NCI-H2107 (cell line): ENCODE results near the gene ARFGEF3.

ENCODE experiments used
- DNase-seq: peaks from one replicate; lab custom pipeline; 2025; lab: John Stamatoyannopoulos, UW

The ARFGEF3 gene

DNA sequence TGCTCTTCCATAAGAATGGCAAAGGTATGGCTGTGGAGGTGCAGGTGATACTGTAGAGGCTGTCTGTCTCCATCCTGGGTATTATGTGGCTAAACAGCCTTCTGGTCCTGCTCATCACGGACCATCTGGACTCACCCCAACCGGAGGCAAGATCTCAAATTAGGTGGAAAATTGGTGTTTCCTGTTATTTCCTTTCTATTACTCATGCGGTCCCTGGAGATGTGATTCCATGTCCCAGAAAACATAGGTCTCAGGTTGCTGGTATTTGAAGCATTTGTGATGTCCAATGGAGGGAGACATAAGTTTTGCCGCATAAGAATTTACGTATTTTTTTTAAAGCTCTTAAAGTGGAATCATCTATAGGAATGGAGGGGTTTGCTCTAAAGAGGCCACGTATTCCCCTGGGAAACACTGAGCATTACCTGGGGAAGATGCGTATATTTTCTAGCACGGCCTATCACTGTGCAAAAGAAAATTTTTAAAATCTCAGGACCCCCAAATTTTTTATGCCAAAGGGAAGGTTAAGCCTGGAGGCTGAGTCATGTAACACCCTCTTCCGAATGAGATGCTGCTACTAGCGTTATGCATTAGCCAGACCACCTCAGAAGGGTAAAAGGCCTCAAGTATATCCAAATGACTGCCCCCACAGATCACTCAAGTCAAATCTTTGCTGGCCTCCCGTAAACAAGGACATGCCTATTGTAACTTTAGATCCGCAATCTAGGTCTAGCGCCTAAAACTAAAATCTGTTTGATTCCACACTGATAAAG lies 78.9 kb downstream of the ARFGEF3 start:
- no peak for DNase-seq

DNA sequence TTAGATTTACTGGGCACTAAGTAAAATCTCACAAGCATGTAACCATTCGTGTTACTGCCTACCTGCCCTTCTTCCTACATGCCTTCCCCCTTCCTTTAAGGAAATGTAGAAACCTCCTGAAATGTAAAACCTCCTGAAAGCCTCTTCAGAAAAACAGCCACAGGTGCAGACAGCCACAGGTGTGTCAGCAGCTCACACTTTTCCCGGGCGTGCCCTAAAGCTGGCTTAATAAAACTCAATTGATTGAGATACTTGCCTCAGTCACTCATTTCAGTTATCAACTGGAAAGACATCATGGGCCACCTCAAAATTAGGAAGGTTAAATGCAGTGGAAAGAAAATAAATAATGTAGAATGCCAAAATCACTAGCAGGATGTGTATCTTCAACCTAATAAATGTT lies 79.6 kb downstream of the ARFGEF3 start:
- DNase-seq = no peak

DNA sequence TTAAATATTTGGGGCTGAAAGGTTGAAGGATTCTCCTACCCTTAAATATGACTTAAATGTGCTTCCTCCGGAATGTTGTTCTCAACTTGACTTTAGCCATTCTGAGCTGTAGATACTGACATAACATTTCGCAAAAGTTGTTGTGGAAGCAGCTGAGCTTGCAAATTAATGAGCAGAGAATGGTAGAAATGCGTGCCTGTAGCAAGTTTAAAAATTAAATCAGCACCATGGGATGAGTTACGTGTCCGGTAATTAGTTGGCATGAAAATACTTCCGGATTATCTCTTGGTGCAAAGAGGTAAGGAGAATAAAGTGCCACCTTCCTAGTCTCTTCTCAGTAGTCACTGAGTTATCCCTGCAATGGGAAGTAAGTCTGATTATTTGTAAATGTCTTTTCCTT lies 80.2 kb downstream of the ARFGEF3 start:
- no peak for DNase-seq

DNA sequence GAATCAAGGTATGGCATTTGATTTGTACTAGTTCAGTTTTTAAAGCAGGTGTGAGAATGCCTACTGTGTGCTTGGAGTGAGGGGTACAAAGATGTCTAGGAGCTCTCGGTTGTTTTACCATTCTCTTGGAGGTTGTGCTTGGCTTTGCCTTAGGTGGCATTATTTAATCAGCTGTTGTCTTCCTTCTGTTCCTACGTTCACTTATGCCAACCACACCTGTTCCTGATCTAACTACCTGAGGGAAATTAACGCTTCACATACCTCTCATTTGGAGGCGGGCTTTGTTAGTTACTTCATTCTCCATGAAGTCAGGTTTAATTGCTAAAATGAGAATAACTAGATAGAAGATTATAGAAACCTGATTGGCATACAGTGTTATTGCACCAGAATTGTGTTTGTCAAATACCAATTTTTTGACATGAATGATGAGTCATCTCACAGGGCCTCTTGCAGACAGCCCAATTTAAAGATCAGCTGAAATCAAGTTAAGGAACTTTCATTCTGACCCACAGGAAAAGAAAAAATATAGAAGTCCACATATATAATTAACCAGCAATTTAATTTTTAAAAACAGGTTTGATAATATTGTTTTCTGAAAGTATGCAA lies 81.4 kb downstream of the ARFGEF3 start:
- DNase-seq = no peak

DNA sequence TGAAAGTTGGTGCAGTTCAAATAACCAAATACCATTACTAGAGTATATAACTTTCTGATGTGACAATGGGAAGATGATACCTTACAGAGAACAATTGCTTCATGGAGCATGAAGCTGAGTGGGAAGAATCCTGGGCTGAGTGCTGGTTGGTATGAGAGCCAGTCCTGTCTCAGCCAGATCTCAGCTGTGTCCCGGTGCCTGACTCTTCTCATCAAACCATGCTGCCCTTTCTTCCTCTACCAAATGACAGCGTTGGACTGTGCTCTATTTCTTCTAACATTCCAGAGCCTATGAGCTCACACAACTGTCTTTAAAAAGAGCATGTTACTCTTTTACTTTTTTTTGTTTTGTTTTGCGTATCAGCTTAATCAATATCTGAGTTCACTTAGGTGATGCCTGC lies 84.0 kb downstream of the ARFGEF3 start:
- DNase-seq = no peak

DNA sequence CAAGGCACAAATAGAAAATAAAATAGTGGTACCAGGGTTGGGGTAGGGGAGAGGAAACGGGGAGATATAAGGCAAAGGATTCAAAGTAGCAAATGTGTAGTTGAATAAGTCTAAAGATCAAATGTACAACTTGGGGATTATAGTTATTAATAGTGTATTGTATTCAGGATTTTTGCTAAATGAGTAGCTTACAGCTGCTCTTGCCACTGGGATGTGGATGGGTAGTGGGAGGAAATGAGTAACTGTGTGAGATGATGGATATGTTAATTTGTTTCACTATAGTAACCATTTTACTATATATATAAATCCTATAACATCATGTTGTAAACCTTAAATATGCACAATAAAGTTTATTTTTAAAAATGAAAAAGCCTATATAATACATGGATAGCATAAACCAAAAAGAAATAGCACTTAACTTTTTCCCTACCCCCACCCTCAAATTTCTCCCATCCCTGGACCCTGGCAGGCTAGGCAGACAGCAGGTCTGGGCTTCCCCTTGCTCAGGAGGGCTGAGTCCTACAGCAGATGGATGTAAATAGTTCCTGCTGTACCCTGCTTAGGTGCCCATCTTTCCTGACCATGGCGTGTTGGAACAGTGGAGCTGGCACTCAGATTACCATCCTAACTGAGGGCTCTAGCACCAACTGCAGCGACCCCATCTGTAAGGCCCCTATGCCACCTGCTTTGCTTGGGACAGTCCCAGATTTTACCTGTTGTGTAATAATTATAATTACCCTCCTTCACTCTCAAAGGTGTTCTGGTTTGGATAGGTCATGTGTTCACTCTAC lies 85.1 kb downstream of the ARFGEF3 start:
- DNase-seq = no peak

DNA sequence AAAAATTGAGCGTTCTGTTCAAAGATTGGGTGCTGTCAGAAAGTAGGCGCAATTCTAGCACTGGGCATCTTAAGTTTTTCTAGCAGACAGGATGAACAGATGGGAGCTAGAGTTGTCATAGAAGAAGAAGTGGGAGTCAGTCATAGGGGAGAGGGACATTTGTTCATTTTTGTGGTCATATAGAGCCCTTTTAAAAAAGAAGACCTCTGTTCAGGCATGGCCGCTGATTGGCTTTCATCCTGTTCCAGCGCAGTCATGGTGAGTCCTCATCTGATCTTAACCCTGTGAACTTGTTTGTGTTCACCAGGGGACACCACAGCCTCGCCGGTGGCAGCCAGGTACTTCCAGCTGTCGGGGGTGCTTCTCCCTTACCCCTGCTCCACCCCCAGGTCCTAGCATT lies 86.3 kb downstream of the ARFGEF3 start:
- no peak for DNase-seq

DNA sequence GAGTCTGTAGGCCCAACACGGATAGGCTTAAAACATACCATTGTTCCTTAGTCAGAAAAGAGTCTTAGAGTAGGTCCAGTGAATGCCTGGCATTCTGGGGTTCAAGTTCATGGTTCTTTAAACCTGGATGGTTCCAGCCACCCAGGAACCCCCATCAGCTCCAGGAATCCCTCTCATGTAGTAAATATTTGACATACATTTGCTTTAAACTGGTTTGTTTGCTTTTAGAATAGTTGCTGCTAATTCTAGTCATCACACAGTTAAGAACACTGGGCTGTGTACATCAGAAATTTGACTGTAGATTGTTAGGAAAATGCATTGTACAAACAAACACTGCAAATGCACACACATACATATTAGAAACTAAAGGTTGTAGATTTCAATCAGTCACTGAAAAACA lies 87.1 kb downstream of the ARFGEF3 start:
- DNase-seq = no peak

DNA sequence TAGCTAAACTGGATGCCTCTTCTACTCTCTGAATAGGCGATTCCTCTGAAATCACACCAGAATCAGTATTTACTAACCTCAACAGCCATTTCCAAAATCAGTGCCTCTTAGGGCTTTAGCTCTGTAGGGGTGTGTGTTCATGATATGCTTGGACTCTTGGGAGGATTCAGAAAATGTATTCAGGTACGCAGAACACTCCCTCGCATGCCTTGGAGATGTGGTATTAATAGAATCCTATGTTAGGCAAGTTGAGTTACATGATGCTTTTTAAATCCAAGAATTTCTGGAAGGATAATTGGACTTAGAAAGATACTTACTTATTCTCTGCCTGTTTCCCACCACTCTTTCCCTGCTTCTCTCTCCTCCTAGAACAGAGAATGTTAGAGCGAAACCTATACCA lies 88.3 kb downstream of the ARFGEF3 start:
- DNase-seq = no peak

DNA sequence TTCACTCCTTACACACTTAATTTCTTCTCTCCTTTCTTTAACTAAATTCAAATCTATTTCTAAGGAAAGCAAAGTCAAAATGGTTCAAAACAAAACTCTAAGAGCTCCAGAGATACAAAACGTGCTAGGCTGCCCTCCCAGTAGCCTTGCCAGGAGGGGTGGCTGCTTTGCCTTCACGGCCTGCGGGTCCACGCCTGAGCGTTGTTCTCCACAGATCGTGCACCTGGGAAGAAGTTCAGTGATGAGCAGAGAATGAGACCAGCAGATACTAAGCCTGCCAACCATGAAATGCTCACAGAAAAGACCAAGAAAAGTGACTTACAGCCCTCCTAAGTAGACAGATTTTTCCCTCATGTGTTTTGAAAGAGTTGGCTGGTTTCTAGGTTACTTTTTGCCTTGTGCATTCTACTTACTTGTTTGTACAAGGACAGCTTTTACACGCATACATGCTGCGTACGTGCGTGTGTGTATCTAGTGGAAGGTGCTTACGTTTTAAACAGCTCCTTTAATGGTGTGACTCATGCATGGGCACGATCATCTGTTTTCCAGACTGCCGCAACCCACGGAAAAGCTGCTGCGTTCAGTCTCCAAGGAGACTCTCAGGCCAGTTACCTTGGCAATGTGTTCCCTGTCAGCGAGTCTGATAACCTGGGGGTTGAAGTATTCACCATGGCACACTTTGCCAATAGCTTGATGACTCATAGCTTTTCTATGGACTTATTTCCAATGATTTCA lies 88.9 kb downstream of the ARFGEF3 start:
- no peak for DNase-seq

DNA sequence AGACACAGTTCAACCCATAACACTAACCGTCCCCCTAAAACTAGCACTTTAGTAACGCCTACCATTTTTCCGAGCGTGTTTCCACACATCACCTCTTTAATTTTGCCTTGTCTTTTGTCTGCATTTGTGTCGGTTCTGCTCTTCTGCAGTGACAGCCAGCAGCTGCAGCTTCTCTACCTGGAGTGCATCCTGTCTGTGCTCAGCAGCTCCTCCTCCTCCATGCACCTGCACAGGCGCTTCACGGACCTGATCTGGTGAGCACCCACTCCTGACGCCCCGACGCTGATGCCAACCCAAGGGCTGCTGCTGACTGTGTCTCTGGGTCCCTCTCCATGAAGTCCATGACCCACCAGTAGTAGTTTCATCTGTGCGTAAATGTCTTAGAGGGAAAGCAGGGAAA lies 92.0 kb downstream of the ARFGEF3 start:
- no peak for DNase-seq

DNA sequence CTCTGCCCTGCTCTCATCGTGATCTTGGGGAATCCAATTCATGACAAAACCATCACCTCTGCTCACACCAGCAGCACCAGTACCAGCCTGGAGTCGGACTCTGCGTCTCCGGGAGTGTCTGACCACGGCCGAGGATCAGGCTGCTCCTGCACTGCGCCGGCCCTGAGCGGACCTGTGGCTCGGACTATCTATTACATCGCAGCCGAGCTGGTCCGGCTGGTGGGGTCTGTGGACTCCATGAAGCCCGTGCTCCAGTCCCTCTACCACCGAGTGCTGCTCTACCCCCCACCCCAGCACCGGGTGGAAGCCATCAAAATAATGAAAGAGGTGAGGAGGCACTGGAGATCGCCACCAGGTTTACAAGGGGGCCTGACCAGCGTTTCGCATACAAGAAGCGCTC lies 93.7 kb downstream of the ARFGEF3 start:
- DNase-seq = no peak

DNA sequence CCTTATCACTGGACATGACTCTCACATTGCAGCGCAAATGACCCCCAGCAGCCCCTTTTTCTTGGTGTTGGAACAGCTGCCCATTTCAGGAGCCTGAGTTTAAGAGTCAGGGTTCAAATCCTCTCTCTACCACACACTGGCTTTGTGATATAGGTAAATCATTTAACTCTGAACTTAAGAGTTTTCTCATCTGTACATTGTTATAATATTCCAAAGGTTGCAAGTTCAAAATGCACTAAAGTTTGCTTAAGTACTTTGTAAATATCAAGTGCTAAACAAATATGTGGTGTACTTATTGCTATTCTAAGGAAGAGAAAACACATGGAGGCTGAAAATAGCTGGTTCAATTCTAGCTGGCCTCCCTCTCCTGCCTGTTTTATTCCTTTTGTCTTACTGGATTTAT lies 95.9 kb downstream of the ARFGEF3 start:
- no peak for DNase-seq

DNA sequence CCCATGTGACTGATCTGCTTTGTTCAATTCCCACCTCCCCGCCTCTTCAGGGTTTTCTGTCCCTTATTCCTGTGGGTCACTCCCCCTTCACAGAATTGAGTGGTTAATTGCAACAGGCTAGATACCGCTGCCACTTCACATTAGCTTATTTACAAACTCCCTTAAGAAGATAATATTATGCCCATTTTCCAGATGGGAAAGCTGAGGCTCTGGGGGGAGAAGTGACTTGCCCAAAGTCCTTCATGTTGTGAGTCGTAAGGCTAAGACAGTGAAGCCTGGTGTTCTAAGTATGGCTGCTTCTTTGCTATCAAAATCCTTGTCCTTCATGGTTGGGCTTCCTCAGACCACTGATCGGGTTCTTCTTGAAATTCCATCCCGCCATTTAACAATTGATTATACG lies 96.5 kb downstream of the ARFGEF3 start:
- DNase-seq = no peak

DNA sequence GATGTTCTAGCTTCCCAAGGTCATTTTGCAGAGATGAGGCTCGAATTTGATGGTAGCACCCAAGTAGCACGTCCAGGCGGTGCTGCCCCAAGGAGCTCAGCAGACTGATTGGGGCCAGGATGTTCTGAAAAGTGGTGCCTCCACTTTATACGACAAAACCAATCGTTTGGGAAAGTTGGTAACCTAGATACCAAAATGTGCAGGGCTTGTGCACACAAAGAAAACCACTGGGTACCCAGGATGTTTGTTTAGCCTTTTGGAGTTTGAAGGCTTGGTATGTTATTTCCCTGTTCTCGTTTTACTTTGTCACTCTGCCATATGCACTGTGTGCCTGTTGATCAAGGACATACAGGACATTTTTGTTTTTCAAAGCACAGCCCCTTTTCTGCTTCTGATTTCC lies 97.3 kb downstream of the ARFGEF3 start:
- no peak for DNase-seq

DNA sequence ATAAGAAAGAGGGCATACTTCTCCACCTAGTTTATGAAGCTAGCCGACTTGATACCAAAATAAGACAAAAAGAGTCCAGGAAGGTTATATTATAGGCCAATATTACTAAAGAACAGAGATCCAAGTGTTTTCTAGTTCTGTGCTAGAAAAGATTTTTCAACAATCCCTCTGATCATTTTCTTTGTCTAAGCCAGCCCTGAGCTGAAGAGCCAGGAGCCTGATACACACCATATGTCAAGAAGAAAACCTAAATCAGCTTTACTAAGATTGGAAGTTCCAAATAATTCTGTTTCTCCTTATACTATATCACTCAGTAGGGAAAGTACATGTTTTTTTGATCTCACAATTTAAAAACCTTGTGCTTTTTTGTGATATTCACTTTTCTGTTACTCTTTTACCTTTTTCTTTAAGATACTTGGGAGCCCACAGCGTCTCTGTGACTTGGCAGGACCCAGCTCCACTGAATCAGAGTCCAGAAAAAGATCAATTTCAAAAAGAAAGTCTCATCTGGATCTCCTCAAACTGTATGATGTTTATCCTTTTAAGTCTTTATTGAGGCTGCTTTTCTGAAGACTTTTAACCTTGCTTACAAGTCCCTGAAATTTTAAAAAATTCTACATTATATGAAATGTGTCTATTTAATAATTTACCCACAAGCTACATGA lies 99.5 kb downstream of the ARFGEF3 start:
- DNase-seq = no peak

DNA sequence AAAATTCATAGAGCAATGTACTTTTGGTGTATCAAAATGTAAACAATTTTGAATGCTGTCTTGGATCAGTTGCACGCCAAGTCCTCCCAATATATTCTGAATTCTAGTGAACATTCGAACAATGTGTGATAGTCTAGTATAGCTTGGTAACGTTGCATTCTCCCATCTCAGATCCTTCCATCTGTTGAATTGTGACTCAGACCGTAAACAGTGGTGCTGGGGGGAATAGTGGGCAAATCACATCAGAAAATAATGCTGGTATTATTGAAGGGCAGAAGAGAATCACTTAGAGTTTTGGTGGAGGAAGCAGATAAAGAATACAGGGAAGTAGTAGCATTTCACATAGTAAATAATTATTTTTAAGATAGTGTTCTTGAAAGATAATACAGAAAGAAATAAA lies 102.2 kb downstream of the ARFGEF3 start:
- no peak for DNase-seq

DNA sequence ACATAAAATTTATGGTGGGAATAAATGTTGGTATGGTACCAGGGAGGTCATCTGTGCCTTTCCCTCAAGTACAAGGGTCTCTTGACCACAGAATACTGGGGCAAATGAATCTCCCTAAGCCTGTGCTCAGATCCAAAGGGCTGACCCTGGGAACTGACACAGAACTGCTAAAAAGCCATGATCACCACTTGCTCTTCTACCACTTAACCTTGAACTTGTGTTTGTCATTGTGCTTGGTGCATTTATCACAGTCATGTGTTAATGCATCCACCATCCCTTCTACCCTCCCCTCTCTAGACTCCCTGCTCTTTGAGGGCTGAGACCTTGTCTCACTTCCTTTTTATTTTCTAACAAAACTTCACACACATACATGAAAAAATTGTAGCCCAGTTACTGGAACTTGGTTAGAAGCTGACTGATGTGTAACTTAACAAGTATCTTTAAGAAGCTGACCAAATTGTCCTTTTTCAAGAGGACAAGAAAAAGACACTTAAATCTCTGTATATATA lies 102.7 kb downstream of the ARFGEF3 start:
- no peak for DNase-seq

DNA sequence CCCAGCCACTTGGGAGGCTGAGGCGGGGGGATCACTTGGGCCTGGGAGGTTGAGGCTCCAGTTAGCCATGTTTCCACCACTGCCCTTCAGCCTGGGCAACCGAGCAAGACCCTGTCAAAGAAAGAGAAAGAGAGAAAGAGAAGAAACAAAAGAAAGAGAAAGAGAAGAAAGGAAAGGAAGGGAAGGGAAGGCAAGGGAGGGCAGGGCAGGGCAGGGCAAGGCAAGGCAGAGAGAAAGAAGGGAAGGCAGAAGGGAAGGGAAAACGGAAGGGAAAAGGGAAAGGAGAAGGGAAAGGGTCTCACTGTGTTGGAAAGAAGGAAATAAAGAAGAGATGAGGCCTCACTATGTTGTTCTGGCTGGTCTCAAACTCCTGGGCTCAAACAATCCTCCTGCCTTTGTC lies 104.4 kb downstream of the ARFGEF3 start:
- DNase-seq = no peak

DNA sequence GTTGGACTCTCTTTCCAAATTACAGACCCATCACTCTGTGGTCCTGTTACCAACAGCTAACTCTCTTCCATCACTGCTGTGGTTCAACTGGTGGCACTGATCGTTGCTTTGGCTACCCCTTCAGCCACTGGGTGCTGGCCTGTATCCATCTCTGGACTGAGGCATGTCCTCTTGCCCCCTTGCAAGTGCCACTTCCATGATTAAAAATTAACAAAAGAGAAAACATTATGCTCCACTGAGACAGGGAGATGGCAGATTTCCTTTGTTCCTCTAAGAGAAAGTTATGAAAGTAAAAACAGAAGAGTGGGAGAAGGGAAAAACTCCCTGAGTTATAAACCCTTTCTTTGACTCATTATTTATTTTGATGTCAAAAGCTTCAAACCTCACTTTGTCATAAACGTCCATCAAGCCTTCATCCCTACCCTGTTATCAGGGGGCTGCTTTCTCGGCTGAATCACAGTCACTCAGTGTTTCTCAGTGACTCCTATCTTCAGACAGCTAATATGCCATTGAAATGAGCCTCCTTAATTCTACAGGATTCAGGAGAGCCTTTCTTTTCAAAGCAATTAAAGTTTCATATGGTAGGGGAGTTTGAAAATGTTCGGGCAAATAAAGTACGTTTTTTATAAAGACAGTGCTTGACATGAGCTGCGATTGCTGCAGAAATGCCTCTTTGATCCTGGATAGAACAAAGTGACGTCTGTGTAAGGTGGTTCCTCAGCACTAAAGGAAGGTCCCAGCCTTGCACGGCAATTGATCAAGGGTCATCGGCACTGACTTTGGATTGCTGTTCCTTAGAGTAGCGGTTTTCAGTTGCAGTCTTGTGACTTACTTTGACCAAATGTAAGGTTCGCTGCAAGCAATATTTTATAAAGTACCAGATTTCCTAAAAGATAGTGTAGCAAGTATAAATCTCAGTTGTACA lies 106.5 kb downstream of the ARFGEF3 start:
- DNase-seq = no peak

DNA sequence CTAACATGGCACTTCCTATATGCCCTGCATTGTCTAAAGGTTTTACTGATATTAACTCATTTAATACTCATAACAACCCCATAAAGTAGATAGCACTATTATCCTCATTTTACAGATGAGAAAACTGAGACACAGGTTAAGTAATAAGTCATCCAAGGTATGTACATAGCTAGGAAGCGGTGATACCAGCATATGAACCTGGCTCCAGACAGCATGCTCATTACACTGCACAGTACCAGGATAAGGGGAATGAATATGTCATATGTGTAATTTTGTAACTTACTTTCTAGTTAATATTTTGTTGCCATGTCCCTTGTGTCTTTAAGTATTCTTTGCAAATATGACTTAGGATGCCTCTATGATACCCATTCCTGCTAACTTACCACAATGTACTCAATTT lies 109.7 kb downstream of the ARFGEF3 start:
- DNase-seq = no peak
